ENCODE results near the gene TBC1D21. TPM values are rescaled to one million over a fixed set of nuclear protein-coding genes. Genes with fewer than 3 reads are reported as not detected.

Gene TBC1D21
- total RNA-seq, 1 donor from 2014 or later = not detected

GRCh38 chr15:73889762-73890124 lies 16.4 kb downstream of the TBC1D21 start:
- Mint-ChIP-seq H3K9me3 (ENCODE audit: unreplicated experiment) (no peaks in the 10 kb centered on the region), H3K27ac (ENCODE audit: unreplicated experiment) (no peak overlapping the region), H3K36me3 (ENCODE audit: low read depth, unreplicated experiment) (peaks cover 10% of the 10 kb centered on the region), H3K4me3 (ENCODE audit: unreplicated experiment) (peak overlapping the region; percentile 1), H3K4me1 (ENCODE audit: unreplicated experiment) (peaks cover 4% of the 10 kb centered on the region), H3K27me3 (ENCODE audit: unreplicated experiment) (peaks cover 11% of the 10 kb centered on the region)
- TF ChIP-seq CTCF (IDR thresholded peaks at IDR 0.05; ENCODE audit: unreplicated experiment) = no peak
- DNase-seq (ENCODE audit: low spot score) = no peak

DNA sequence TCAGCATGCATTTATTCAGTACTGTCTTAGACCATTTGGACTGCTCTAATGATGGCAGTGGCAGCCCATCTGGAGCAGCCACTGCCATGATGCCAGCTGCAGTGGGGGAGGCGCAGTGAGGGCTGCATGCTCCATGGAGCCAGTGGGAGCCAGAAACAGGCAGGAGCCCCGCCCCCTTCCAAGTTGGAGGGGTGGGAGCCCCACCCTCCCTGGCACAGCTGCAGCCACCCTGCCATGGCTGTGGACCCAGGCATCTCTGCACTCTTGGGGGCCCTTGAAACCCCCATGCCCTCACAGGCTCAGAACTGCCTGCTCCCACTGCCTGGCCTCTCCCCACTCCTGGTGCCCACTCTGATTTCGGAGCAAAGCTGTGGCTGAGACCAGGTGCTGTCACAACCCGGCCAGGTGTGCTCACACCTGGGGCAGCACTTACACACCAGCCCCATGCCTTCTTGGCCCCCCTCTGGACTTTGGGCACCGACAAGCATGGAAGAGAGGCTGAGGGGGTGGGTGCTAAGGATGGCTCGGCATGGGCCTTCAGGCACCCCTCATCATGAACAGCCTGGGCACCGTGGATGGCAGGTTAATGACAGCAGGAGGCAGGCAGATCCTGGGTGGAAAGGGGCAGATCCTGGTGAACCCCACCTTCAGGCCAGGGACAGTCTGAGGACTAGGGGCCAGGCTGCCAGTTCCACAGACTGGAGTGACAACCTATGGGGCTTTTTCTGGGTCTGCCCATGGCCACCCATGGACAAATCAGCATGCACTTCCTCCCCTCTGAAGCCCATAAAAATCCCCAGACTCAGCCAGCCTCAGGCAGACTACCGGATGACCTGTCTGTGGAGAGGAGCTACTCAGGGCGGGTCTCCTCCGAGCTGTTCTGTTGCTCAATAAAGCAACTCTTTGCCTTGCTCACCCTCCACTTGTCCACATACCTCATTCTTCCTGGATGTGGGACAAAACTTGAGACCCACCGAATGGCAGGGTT lies 18.3 kb downstream of the TBC1D21 start:
- H3K36me3 Mint-ChIP-seq (ENCODE audit: low read depth, unreplicated experiment) = peaks cover 12% of the 10 kb centered on the region

GRCh38 chr15:73892446-73893226 lies 19.3 kb downstream of the TBC1D21 start:
- Mint-ChIP-seq H3K27ac (ENCODE audit: unreplicated experiment) (no peak overlapping the region), H3K27me3 (ENCODE audit: unreplicated experiment) (peaks cover 8% of the 10 kb centered on the region), H3K9me3 (ENCODE audit: unreplicated experiment) (no peaks in the 10 kb centered on the region), H3K4me1 (ENCODE audit: unreplicated experiment) (peaks cover 4% of the 10 kb centered on the region), H3K36me3 (ENCODE audit: low read depth, unreplicated experiment) (peaks cover 12% of the 10 kb centered on the region), H3K4me3 (ENCODE audit: unreplicated experiment) (no peak overlapping the region)
- DNase-seq (ENCODE audit: low spot score) = no peak
- no peak for TF ChIP-seq CTCF (IDR thresholded peaks at IDR 0.05; ENCODE audit: unreplicated experiment)

More for the DNA sequence above, 18.3 kb downstream of the TBC1D21 start:
- Mint-ChIP-seq H3K4me1 (ENCODE audit: unreplicated experiment) (peaks cover 4% of the 10 kb centered on the region), H3K27ac (ENCODE audit: unreplicated experiment) (no peak overlapping the region), H3K4me3 (ENCODE audit: unreplicated experiment) (no peak overlapping the region), H3K9me3 (ENCODE audit: unreplicated experiment) (no peaks in the 10 kb centered on the region), H3K27me3 (ENCODE audit: unreplicated experiment) (peaks cover 8% of the 10 kb centered on the region)
- no peak for TF ChIP-seq CTCF (IDR thresholded peaks at IDR 0.05; ENCODE audit: unreplicated experiment)
- no peak for DNase-seq (ENCODE audit: low spot score)

DNA sequence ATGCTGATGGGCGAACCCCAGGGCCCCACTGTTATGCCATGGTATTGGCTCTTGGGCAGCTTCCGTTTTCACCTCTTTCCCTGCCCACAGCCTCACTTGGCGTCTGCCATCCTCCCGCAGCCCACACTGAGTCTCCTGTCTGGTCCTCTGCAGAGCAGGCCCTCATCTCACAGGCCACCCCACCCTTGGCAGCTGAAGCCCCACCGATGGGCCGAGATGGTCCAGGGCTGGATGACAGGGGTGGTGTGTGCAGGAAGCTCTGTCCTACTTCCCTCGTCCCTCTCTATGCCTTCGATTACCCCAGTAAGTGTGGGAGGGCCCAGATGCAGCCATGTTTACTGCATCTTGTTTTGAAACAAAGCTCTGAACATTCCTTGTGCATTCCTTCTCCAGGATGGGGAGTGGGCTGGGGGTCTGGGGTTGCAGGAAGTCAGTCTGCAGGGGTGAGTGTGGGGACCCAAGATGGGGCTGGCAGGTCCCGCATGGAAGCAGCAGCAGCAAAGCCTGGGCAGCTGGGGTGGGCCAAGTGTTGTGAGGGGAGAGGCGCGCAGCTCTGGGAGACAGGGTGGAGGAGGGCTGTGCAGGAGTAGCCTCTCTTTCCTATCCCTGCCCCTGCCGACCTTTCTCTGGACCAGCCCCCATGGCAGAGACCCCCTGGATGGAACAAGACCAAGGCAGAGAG lies 20.9 kb downstream of the TBC1D21 start:
- H3K36me3 Mint-ChIP-seq (ENCODE audit: low read depth, unreplicated experiment) = peaks cover 12% of the 10 kb centered on the region
- TF ChIP-seq CTCF (IDR thresholded peaks at IDR 0.05; ENCODE audit: unreplicated experiment) = no peak
- peaks cover 6% of the 10 kb centered on the region for H3K27me3 Mint-ChIP-seq (ENCODE audit: unreplicated experiment)
- H3K9me3 Mint-ChIP-seq (ENCODE audit: unreplicated experiment) = no peaks in the 10 kb centered on the region
- no peak for DNase-seq (ENCODE audit: low spot score)
- H3K4me3 Mint-ChIP-seq (ENCODE audit: unreplicated experiment) = no peak overlapping the region
- peak overlapping the region; percentile 16 for H3K27ac Mint-ChIP-seq (ENCODE audit: unreplicated experiment)
- H3K4me1 Mint-ChIP-seq (ENCODE audit: unreplicated experiment) = peaks cover 5% of the 10 kb centered on the region

Data from endothelial cell (in vitro differentiated cells).